DND-41 (cell line): ENCODE results near the gene RTN4RL1.

Experiments used
- ATAC-seq: fragments of 200-7000 bp; cut with Tn5 transposase; 3 replicates; pipeline ENCODE4 v1.9.1; 2021; ENCODE audit warnings: low read depth; ENCODE audit not compliant: insufficient read depth
- DNase-seq: peaks from one replicate; pipeline ENCODE4 v3.0.0-alpha.2; 2020
- H2AFZ ChIP-seq: 2 replicates; pipeline ENCODE4 v1.6.0; 2012; ENCODE audit warnings: low read depth, low read length
- H3K27ac ChIP-seq: 2 replicates; pipeline ENCODE4 v1.5.1; 2012; ENCODE audit warnings: low read length, inconsistent platforms
- H3K27me3 ChIP-seq: fragments of 200-600 bp; sonication (generic); 2 replicates; pipeline ENCODE4 v1.6.0; 2012; ENCODE audit warnings: low read length, mild to moderate bottlenecking, inconsistent platforms; ENCODE audit not compliant: insufficient read depth, poor library complexity
- H3K36me3 ChIP-seq: 2 replicates; pipeline ENCODE4 v1.5.1; 2012; ENCODE audit warnings: low read length, inconsistent platforms; ENCODE audit not compliant: insufficient read depth
- H3K4me1 ChIP-seq: 2 replicates; pipeline ENCODE4 v1.5.1; 2012; ENCODE audit warnings: mild to moderate bottlenecking, low read length; ENCODE audit not compliant: insufficient read depth
- H3K4me2 ChIP-seq: 2 replicates; pipeline ENCODE4 v1.6.0; 2012; ENCODE audit warnings: mild to moderate bottlenecking, moderate library complexity, low read length, inconsistent platforms; ENCODE audit not compliant: insufficient read depth
- H3K4me3 ChIP-seq, 2 experiments: fragments of 200-600 bp in 1 of 2; shearing (Covaris generic) in 1 of 2; 2 replicates each; pipeline ENCODE4 v1.5.1; 2012 to 2016; ENCODE audit warnings: inconsistent platforms in 2 of 2, low read length in 2 of 2, mild to moderate bottlenecking in 2 of 2, low read depth in 1 of 2, moderate library complexity in 1 of 2
- H3K79me2 ChIP-seq: 2 replicates; pipeline ENCODE4 v1.6.0; 2012; ENCODE audit warnings: low read length, inconsistent platforms; ENCODE audit not compliant: insufficient read depth
- H3K9ac ChIP-seq: 2 replicates; pipeline ENCODE4 v1.6.0; 2012; ENCODE audit warnings: low read depth, mild to moderate bottlenecking, inconsistent platforms, low read length, moderate library complexity
- H3K9me3 ChIP-seq: 2 replicates; pipeline ENCODE4 v1.5.1; 2012; ENCODE audit warnings: low read length, moderate library complexity, mild to moderate bottlenecking, inconsistent platforms; ENCODE audit not compliant: insufficient read depth, severe bottlenecking
- H4K20me1 ChIP-seq: 2 replicates; pipeline ENCODE4 v1.6.0; 2012; ENCODE audit warnings: low read length; ENCODE audit not compliant: insufficient read depth
- EZH2 ChIP-seq: IDR thresholded peaks from 3 replicates; pipeline ENCODE4 v1.6.1; 2012; ENCODE audit warnings: borderline replicate concordance, low read depth, mild to moderate bottlenecking, moderate library complexity, low read length, inconsistent platforms; ENCODE audit not compliant: severe bottlenecking
- TF ChIP-seq, protein P1 (sequence below): IDR thresholded peaks from 2 replicates; pipeline ENCODE4 v1.5.1; 2012; ENCODE audit warnings: borderline replicate concordance, low read length, moderate library complexity, mild to moderate bottlenecking; ENCODE audit not compliant: poor library complexity, severe bottlenecking; ENCODE audit errors: extremely low read depth

RTN4RL1 gene

GRCh38 chr17:1918346-1919162 is 106.6 kb downstream of the RTN4RL1 start:
- Histone ChIP-seq H3K9ac (no peak overlapping the region), H4K20me1 (no peaks in the 10 kb centered on the region), H2AFZ (no peak overlapping the region), H3K4me2 (no peak overlapping the region), H3K27me3 (no peaks in the 10 kb centered on the region), H3K36me3 (no peaks in the 10 kb centered on the region), H3K4me3 (no peak overlapping the region), H3K9me3 (no peaks in the 10 kb centered on the region), H3K27ac (no peak overlapping the region), H3K79me2 (no peaks in the 10 kb centered on the region), H3K4me1 (no peaks in the 10 kb centered on the region)
- DNase-seq (no peak), ATAC-seq (no peak)
- TF ChIP-seq, protein P1, sequence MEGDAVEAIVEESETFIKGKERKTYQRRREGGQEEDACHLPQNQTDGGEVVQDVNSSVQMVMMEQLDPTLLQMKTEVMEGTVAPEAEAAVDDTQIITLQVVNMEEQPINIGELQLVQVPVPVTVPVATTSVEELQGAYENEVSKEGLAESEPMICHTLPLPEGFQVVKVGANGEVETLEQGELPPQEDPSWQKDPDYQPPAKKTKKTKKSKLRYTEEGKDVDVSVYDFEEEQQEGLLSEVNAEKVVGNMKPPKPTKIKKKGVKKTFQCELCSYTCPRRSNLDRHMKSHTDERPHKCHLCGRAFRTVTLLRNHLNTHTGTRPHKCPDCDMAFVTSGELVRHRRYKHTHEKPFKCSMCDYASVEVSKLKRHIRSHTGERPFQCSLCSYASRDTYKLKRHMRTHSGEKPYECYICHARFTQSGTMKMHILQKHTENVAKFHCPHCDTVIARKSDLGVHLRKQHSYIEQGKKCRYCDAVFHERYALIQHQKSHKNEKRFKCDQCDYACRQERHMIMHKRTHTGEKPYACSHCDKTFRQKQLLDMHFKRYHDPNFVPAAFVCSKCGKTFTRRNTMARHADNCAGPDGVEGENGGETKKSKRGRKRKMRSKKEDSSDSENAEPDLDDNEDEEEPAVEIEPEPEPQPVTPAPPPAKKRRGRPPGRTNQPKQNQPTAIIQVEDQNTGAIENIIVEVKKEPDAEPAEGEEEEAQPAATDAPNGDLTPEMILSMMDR: no peak
- no peak for TF ChIP-seq EZH2

GRCh38 chr17:1916963-1917715 is 108.0 kb downstream of the RTN4RL1 start:
- Histone ChIP-seq H3K9me3 (no peaks in the 10 kb centered on the region), H4K20me1 (no peaks in the 10 kb centered on the region), H2AFZ (no peak overlapping the region), H3K9ac (no peak overlapping the region), H3K36me3 (no peaks in the 10 kb centered on the region), H3K4me1 (no peaks in the 10 kb centered on the region), H3K27ac (no peak overlapping the region), H3K27me3 (no peaks in the 10 kb centered on the region), H3K79me2 (no peaks in the 10 kb centered on the region), H3K4me3 (no peak overlapping the region), H3K4me2 (no peak overlapping the region)
- no peak for DNase-seq
- ATAC-seq: no peak
- TF ChIP-seq, protein P1: no peak
- no peak for TF ChIP-seq EZH2

DNA sequence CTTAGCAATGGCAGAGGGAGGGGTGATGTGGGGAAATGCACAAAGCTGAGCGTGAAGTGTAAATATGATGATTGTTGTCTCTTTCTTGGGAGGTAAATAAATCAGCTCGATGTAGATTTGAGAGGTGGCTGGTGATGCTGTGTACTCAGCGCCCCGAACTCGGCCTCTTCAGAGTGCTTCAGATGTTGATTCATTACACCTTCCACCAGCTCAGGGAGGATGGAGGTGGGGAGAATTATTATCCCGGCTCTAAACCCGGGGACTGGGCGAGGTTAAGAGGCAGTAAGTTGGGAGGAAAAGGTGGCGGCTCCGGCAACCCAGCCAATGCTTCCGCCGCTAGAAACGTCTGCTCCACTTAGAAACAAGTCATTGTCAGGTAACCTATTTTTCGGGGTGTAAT is 108.8 kb downstream of the RTN4RL1 start:
- H3K4me3 ChIP-seq: no peak overlapping the region
- H3K27ac ChIP-seq: no peak overlapping the region
- no peak overlapping the region for H3K9ac ChIP-seq

More for the DNA sequence above, 108.8 kb downstream of the RTN4RL1 start:
- Histone ChIP-seq H3K27me3 (no peaks in the 10 kb centered on the region), H3K79me2 (no peaks in the 10 kb centered on the region), H4K20me1 (no peaks in the 10 kb centered on the region), H3K4me2 (no peak overlapping the region), H3K4me1 (no peaks in the 10 kb centered on the region), H3K9me3 (no peaks in the 10 kb centered on the region), H3K36me3 (no peaks in the 10 kb centered on the region), H2AFZ (no peak overlapping the region)
- ATAC-seq: no peak
- no peak for TF ChIP-seq EZH2
- TF ChIP-seq, protein P1: no peak
- no peak for DNase-seq
